HEK293T (cell line): ENCODE data around the gene RSRC1.

ENCODE experiments used
- FOXM1 ChIP-seq: fragments of 450-650 bp; IDR thresholded peaks from 2 replicates; pipeline ENCODE4 v1.6.1; 2017; ENCODE audit warnings: mild to moderate bottlenecking, borderline replicate concordance
- L3MBTL2 ChIP-seq: fragments of 450-650 bp; conservative IDR thresholded peaks from 2 replicates; pipeline ENCODE4 v1.6.1; 2016; ENCODE audit warnings: mild to moderate bottlenecking
- LEF1 ChIP-seq: fragments of 450-650 bp; IDR thresholded peaks from 2 replicates; pipeline ENCODE4 v1.6.1; 2017; ENCODE audit warnings: mild to moderate bottlenecking, borderline replicate concordance

GRCh38 chr3:158297940-158298339 lies 188.1 kb downstream of the RSRC1 start:
- TF ChIP-seq LEF1 (no peak), L3MBTL2 (no peak), FOXM1 (no peak)
